ENCODE results near the gene PMIS2. TPM values are rescaled to one million over a fixed set of nuclear protein-coding genes. Genes with fewer than 3 reads are reported as not detected.

The PMIS2 gene
- total RNA-seq, 1 donor from 2014 or later: not detected

GRCh38 chr19:35636651-35637050 lies 50.7 kb downstream of the PMIS2 start:
- DNase-seq (ENCODE audit: extremely low spot score, unreplicated experiment): no peak
- H3K36me3 Mint-ChIP-seq: peaks cover 9% of the 10 kb centered on the region
- no peaks in the 10 kb centered on the region for H3K9me3 Mint-ChIP-seq
- H3K27ac Mint-ChIP-seq: no peak overlapping the region
- no peak for TF ChIP-seq CTCF (conservative IDR thresholded peaks at IDR 0.05)
- peaks cover 4% of the 10 kb centered on the region for H3K4me1 Mint-ChIP-seq (ENCODE audit: unreplicated experiment)
- H3K27me3 Mint-ChIP-seq: peaks cover 2% of the 10 kb centered on the region
- H3K4me3 Mint-ChIP-seq: no peak overlapping the region

Other genes with a start within 250 kb of the PMIS2 start
- gene FFAR1, start 238.3 kb upstream of the PMIS2 start, total RNA-seq (ENCODE audit: low replicate concordance): 2.1 and 2.7 TPM in 2 replicates
- gene FFAR3, start 227.7 kb upstream of the PMIS2 start, total RNA-seq (ENCODE audit: low replicate concordance): 0.34 and 0.45 TPM in 2 replicates
- not detected in 2 replicates for gene GPR42, start 215.1 kb upstream of the PMIS2 start, total RNA-seq (ENCODE audit: low replicate concordance)
- 1.1 and 2.2 TPM in 2 replicates for gene FFAR2, start 137.9 kb upstream of the PMIS2 start, total RNA-seq (ENCODE audit: low replicate concordance)
- gene KRTDAP, start 95.7 kb upstream of the PMIS2 start, total RNA-seq (ENCODE audit: low replicate concordance): 0.80 and 2.0 TPM in 2 replicates
- 70.9 and 141 TPM in 2 replicates for gene DMKN, start 72.5 kb upstream of the PMIS2 start, total RNA-seq (ENCODE audit: low replicate concordance)
- gene SBSN, start 57.9 kb upstream of the PMIS2 start, total RNA-seq (ENCODE audit: low replicate concordance): 0.53 TPM in 1 of 2 replicates, not detected in the other
- not detected in 2 replicates for gene GAPDHS, start 52.7 kb upstream of the PMIS2 start, total RNA-seq (ENCODE audit: low replicate concordance)
- gene TMEM147, start 40.5 kb upstream of the PMIS2 start, total RNA-seq (ENCODE audit: low replicate concordance): 104 and 113 TPM in 2 replicates
- 1.3 and 16.8 TPM in 2 replicates for gene ATP4A, start 22.5 kb upstream of the PMIS2 start, total RNA-seq (ENCODE audit: low replicate concordance)
- 19.5 and 42.6 TPM in 2 replicates for gene HAUS5, start 26.6 kb downstream of the PMIS2 start, total RNA-seq (ENCODE audit: low replicate concordance)
- 79.6 and 84.9 TPM in 2 replicates for gene RBM42, start 42.9 kb downstream of the PMIS2 start, total RNA-seq (ENCODE audit: low replicate concordance)
- 1.1 TPM in 2 replicates for gene ETV2, start 55.6 kb downstream of the PMIS2 start, total RNA-seq (ENCODE audit: low replicate concordance)
- 408 and 544 TPM in 2 replicates for gene COX6B1, start 62.1 kb downstream of the PMIS2 start, total RNA-seq (ENCODE audit: low replicate concordance)
- 4.4 and 5.1 TPM in 2 replicates for gene UPK1A, start 80.3 kb downstream of the PMIS2 start, total RNA-seq (ENCODE audit: low replicate concordance)
- not detected in 2 replicates for gene ZBTB32, start 118.4 kb downstream of the PMIS2 start, total RNA-seq (ENCODE audit: low replicate concordance)
- gene KMT2B, start 131.8 kb downstream of the PMIS2 start, total RNA-seq (ENCODE audit: low replicate concordance): 52.3 and 55.4 TPM in 2 replicates
- gene IGFLR1, start 156.3 kb downstream of the PMIS2 start, total RNA-seq (ENCODE audit: low replicate concordance): 1.5 and 3.8 TPM in 2 replicates
- 22.2 and 25.4 TPM in 2 replicates for gene U2AF1L4, start 159.2 kb downstream of the PMIS2 start, total RNA-seq (ENCODE audit: low replicate concordance)
- gene PSENEN, start 159.5 kb downstream of the PMIS2 start, total RNA-seq (ENCODE audit: low replicate concordance): 74.2 and 85.4 TPM in 2 replicates
- gene LIN37, start 162.4 kb downstream of the PMIS2 start, total RNA-seq (ENCODE audit: low replicate concordance): 15.5 and 17.9 TPM in 2 replicates
- gene HSPB6, start 170.9 kb downstream of the PMIS2 start, total RNA-seq (ENCODE audit: low replicate concordance): 0.43 and 0.60 TPM in 2 replicates
- gene PROSER3, start 172.0 kb downstream of the PMIS2 start, total RNA-seq (ENCODE audit: low replicate concordance): 34.6 and 48.0 TPM in 2 replicates
- 16.3 and 71.8 TPM in 2 replicates for gene ARHGAP33, start 189.4 kb downstream of the PMIS2 start, total RNA-seq (ENCODE audit: low replicate concordance)
- gene PRODH2, start 226.7 kb downstream of the PMIS2 start, total RNA-seq (ENCODE audit: low replicate concordance): 11.5 and 20.6 TPM in 2 replicates

All from type B pancreatic cell (in vitro differentiated cells).